HepG2 (cell line): ENCODE data around the gene ABHD11. TPM values are rescaled to one million over a fixed set of nuclear protein-coding genes. Genes with fewer than 3 reads are reported as not detected.

ENCODE experiments used
- FOXA3 ChIP-seq: IDR thresholded peaks from 2 replicates; pipeline ENCODE4 v1.6.1; 2016; ENCODE audit warnings: missing genetic modification reagents, missing compliant biosample characterization
- KLF15 ChIP-seq: sonication (generic); formaldehyde crosslinking; IDR thresholded peaks from 2 replicates; pipeline ENCODE4 v1.8.1; 2023; ENCODE audit warnings: borderline replicate concordance, mild to moderate bottlenecking, inconsistent platforms, missing genetic modification reagents, mixed read lengths
- MTF2 ChIP-seq: sonication (generic); formaldehyde crosslinking; IDR thresholded peaks from 2 replicates; pipeline ENCODE4 v1.5.0; 2020; ENCODE audit warnings: missing genetic modification reagents, borderline replicate concordance
- NFE2L1 ChIP-seq: sonication (generic); formaldehyde crosslinking; IDR thresholded peaks from 2 replicates; pipeline ENCODE4 v1.4.0; 2020; ENCODE audit warnings: missing genetic modification reagents, mild to moderate bottlenecking, borderline replicate concordance
- NONO ChIP-seq, 2 experiments: fragments of 450-650 bp in 1 of 2; sonication (generic) in 1 of 2; formaldehyde crosslinking in 1 of 2; IDR thresholded peaks in 1 of 2; conservative IDR thresholded peaks in 1 of 2; 2 replicates each; pipeline versions ENCODE4 v1.6.1 to v1.8.0; 2017 to 2022; ENCODE audit warnings: mild to moderate bottlenecking in 1 of 2, missing genetic modification reagents in 1 of 2, moderate library complexity in 1 of 2
- NR0B2 ChIP-seq: sonication (generic); formaldehyde crosslinking; IDR thresholded peaks from 2 replicates; pipeline ENCODE4 v1.4.0; 2020; ENCODE audit warnings: mild to moderate bottlenecking, missing genetic modification reagents
- PRPF4 ChIP-seq: fragments of 200-400 bp; formaldehyde crosslinking; IDR thresholded peaks from 2 replicates; pipeline ENCODE4 v1.6.1; 2016; ENCODE audit warnings: low read length, low read depth; ENCODE audit not compliant: poor library complexity, severe bottlenecking
- RXRA ChIP-seq: sonication (generic); formaldehyde crosslinking; IDR thresholded peaks from 2 replicates; pipeline ENCODE4 v1.5.1; 2020; ENCODE audit warnings: missing genetic modification reagents
- SMARCE1 ChIP-seq: fragments of 450-650 bp; IDR thresholded peaks from 2 replicates; pipeline ENCODE4 v1.6.1; 2017; ENCODE audit warnings: borderline replicate concordance
- UBTF ChIP-seq: sonication (generic); formaldehyde crosslinking; IDR thresholded peaks from 2 replicates; pipeline ENCODE4 v1.4.0; 2020; ENCODE audit warnings: mild to moderate bottlenecking, missing genetic modification reagents
- ZHX2 ChIP-seq, 2 experiments: sonication (generic) in 1 of 2; formaldehyde crosslinking in 1 of 2; IDR thresholded peaks; 2 replicates each; pipeline versions ENCODE4 v1.6.1 to v1.9.0; 2014 to 2022; ENCODE audit warnings: antibody characterized with exemption in 1 of 2, borderline replicate concordance in 1 of 2, inconsistent platforms in 1 of 2, low read depth in 1 of 2, missing genetic modification reagents in 1 of 2
- ZNF230 ChIP-seq: sonication (generic); formaldehyde crosslinking; IDR thresholded peaks from 2 replicates; pipeline ENCODE4 v1.4.0; 2020; ENCODE audit warnings: mild to moderate bottlenecking, missing genetic modification reagents
- ZNF234 ChIP-seq: sonication (generic); formaldehyde crosslinking; conservative IDR thresholded peaks from 2 replicates; pipeline ENCODE4 v1.5.1; 2020; ENCODE audit warnings: mild to moderate bottlenecking, missing genetic modification reagents
- ZNF382 ChIP-seq: sonication (generic); formaldehyde crosslinking; IDR thresholded peaks from 2 replicates; pipeline ENCODE4 v1.5.0; 2020; ENCODE audit warnings: missing genetic modification reagents, mild to moderate bottlenecking, borderline replicate concordance
- ZNF530 ChIP-seq: sonication (generic); formaldehyde crosslinking; IDR thresholded peaks from 2 replicates; pipeline ENCODE4 v1.5.0; 2020; ENCODE audit warnings: low read depth, mild to moderate bottlenecking, missing genetic modification reagents
- ZNF569 ChIP-seq: sonication (generic); formaldehyde crosslinking; IDR thresholded peaks from 2 replicates; pipeline ENCODE4 v1.5.0; 2020; ENCODE audit warnings: mild to moderate bottlenecking, missing genetic modification reagents, moderate library complexity, borderline replicate concordance
- ZNF652 ChIP-seq: IDR thresholded peaks from 2 replicates; pipeline ENCODE4 v1.6.1; 2016; ENCODE audit warnings: low read depth, borderline replicate concordance
- polyA plus RNA-seq, 8 experiments: library from polyadenylated mRNA; depleted of rRNA in 3 of 8; stranded (reverse) in 7 of 8; unstranded in 1 of 8; fragments of >200 nt; fragmentation: Illumina TruSeq in 4 of 8; extraction: Trizol in 4 of 8; gene quantifications; 2 replicates each; pipeline versions ENCODE4 v1.2.1 to v1.2.3, GENCODE V29; 2011 to 2016; ENCODE audit warnings: low read depth in 4 of 8, missing spikeins in 1 of 8, mixed read lengths in 1 of 8; ENCODE audit not compliant: insufficient read depth in 1 of 8
- total RNA-seq, 5 experiments: library from RNA; depleted of rRNA; stranded (reverse); fragments of >200 nt; fragmentation: Illumina TruSeq; extraction: Trizol; gene quantifications; 2 replicates each; pipeline ENCODE4 v1.2.3, GENCODE V29; 2016; ENCODE audit warnings: low read depth in 1 of 5

Gene ABHD11
- total and polyA plus RNA-seq, 2 of the 13 experiments (the other 11 are each of a cell fraction or from before 2014, with no cell fraction given): 7.0 to 8.1 TPM

- TF ChIP-seq UBTF (CRISPR knock-in tag): peak; percentile 68; the same call in 1 of the 2 replicates
- no peak for TF ChIP-seq NR0B2 (CRISPR knock-in tag)
- TF ChIP-seq FOXA3: peak; percentile 13; the same call in 1 of the 2 replicates
- TF ChIP-seq ZNF652: 0 out of 2 replicates have a peak, but pooled peaks have one; percentile 29
- no peak; the same call in 1 of the 2 replicates for TF ChIP-seq ZNF230 (CRISPR knock-in tag)
- TF ChIP-seq PRPF4: no peak
- no peak for TF ChIP-seq NONO (IDR thresholded peaks at IDR 0.05)
- TF ChIP-seq NONO (CRISPR knock-in tag; conservative IDR thresholded peaks at IDR 0.05): peak; percentile 86
- no peak for TF ChIP-seq ZNF569
- TF ChIP-seq ZNF382 (CRISPR knock-in tag): no peak
- no peak for TF ChIP-seq ZNF234 (CRISPR knock-in tag)
- no peak for TF ChIP-seq NFE2L1 (CRISPR knock-in tag)
- no peak for TF ChIP-seq SMARCE1
- peak; percentile 33; the same call in 1 of the 2 replicates for TF ChIP-seq KLF15 (CRISPR knock-in tag)
- no peak; the same call in 1 of the 2 replicates for TF ChIP-seq ZHX2 (IDR thresholded peaks at IDR 0.05; ENCODE audit: low read depth)
- TF ChIP-seq ZHX2 (CRISPR knock-in tag; IDR thresholded peaks at IDR 0.05; ENCODE audit: borderline replicate concordance): no peak
- TF ChIP-seq MTF2 (CRISPR knock-in tag): 0 out of 2 replicates have a peak, but pooled peaks have one; percentile 27
- TF ChIP-seq RXRA: peak; percentile 58
- no peak for TF ChIP-seq ZNF530 (CRISPR knock-in tag)
These were observed at the start of gene ABHD11 (continued) for GRCh38 chr7:73738612-73739386.
